Nephron progenitor cell (in vitro differentiated cells): Measurements from ENCODE around the gene CYB5A.

Experiments
- DNase-seq: peaks from one replicate; pipeline ENCODE4 v3.0.0; 2021
- H3K27ac Mint-ChIP-seq: 2 replicates; pipeline ENCODE4 v1.8.0; 2021; ENCODE audit warnings: mild to moderate bottlenecking, moderate library complexity, mixed read lengths
- H3K27me3 Mint-ChIP-seq: 2 replicates; pipeline ENCODE4 v1.8.0; 2021; ENCODE audit warnings: mild to moderate bottlenecking, low read depth, mixed read lengths; ENCODE audit not compliant: poor library complexity
- H3K36me3 Mint-ChIP-seq: 2 replicates; pipeline ENCODE4 v1.8.0; 2021; ENCODE audit warnings: low read depth, mixed read lengths
- H3K4me1 Mint-ChIP-seq: 2 replicates; pipeline ENCODE4 v1.8.0; 2021; ENCODE audit warnings: mixed read lengths
- H3K4me3 Mint-ChIP-seq: 2 replicates; pipeline ENCODE4 v1.8.0; 2021; ENCODE audit warnings: mild to moderate bottlenecking, moderate library complexity, mixed read lengths
- H3K9me3 Mint-ChIP-seq: 2 replicates; pipeline ENCODE4 v1.8.0; 2021; ENCODE audit warnings: mild to moderate bottlenecking, moderate library complexity, mixed read lengths
- CTCF ChIP-seq: fragments of 200-600 bp; sonication (generic); IDR thresholded peaks from 2 replicates; pipeline ENCODE4 v1.5.0; 2021; ENCODE audit warnings: antibody characterized with exemption

CYB5A gene

GRCh38 chr18:74277296-74277695 is 14.5 kb downstream of the CYB5A start:
- no peak for DNase-seq
- Mint-ChIP-seq H3K27me3 (no peaks in the 10 kb centered on the region), H3K27ac (no peak overlapping the region), H3K9me3 (no peaks in the 10 kb centered on the region), H3K4me3 (no peak overlapping the region), H3K36me3 (peaks cover 5% of the 10 kb centered on the region), H3K4me1 (peaks cover 53% of the 10 kb centered on the region)
- TF ChIP-seq CTCF: no peak

- no peaks in the 10 kb centered on the region for H3K27me3 Mint-ChIP-seq
- H3K9me3 Mint-ChIP-seq: no peaks in the 10 kb centered on the region
- no peak for TF ChIP-seq CTCF
- peaks cover 5% of the 10 kb centered on the region for H3K36me3 Mint-ChIP-seq
- H3K4me1 Mint-ChIP-seq: peaks cover 50% of the 10 kb centered on the region
- H3K27ac Mint-ChIP-seq: peak overlapping the region; percentile 6
- no peak for DNase-seq
- no peak overlapping the region for H3K4me3 Mint-ChIP-seq
Observed at GRCh38 chr18:74276609-74277008, 15.2 kb downstream of the CYB5A start.

- TF ChIP-seq CTCF: no peak
- no peak for DNase-seq
- Mint-ChIP-seq H3K4me1 (peaks cover 41% of the 10 kb centered on the region), H3K27me3 (no peaks in the 10 kb centered on the region), H3K27ac (peak overlapping the region; percentile 56), H3K4me3 (no peak overlapping the region), H3K9me3 (no peaks in the 10 kb centered on the region), H3K36me3 (peaks cover 5% of the 10 kb centered on the region)
Observed at GRCh38 chr18:74275736-74276135, 16.0 kb downstream of the CYB5A start.

- Mint-ChIP-seq H3K36me3 (peaks cover 5% of the 10 kb centered on the region), H3K27ac (peak overlapping the region; percentile 58), H3K9me3 (no peaks in the 10 kb centered on the region), H3K4me3 (no peak overlapping the region), H3K4me1 (peaks cover 45% of the 10 kb centered on the region), H3K27me3 (no peaks in the 10 kb centered on the region)
- no peak for DNase-seq
- no peak for TF ChIP-seq CTCF
Observed at GRCh38 chr18:74274700-74275099, 17.1 kb downstream of the CYB5A start.

GRCh38 chr18:74273394-74273793 is 18.4 kb downstream of the CYB5A start:
- Mint-ChIP-seq H3K9me3 (no peaks in the 10 kb centered on the region), H3K27ac (no peak overlapping the region), H3K27me3 (peaks cover 2% of the 10 kb centered on the region), H3K36me3 (peaks cover 5% of the 10 kb centered on the region), H3K4me1 (peaks cover 58% of the 10 kb centered on the region), H3K4me3 (no peak overlapping the region)
- no peak for DNase-seq
- no peak for TF ChIP-seq CTCF

- no peak for TF ChIP-seq CTCF
- H3K36me3 Mint-ChIP-seq: peaks cover 5% of the 10 kb centered on the region
- H3K4me1 Mint-ChIP-seq: peaks cover 68% of the 10 kb centered on the region
- no peak overlapping the region for H3K27ac Mint-ChIP-seq
- DNase-seq: no peak
- peaks cover 2% of the 10 kb centered on the region for H3K27me3 Mint-ChIP-seq
- H3K9me3 Mint-ChIP-seq: no peaks in the 10 kb centered on the region
- H3K4me3 Mint-ChIP-seq: no peak overlapping the region
Observed at GRCh38 chr18:74271635-74272034, 20.1 kb downstream of the CYB5A start.
